HG03060 (cell line): ENCODE measurements around the gene PCTP.

ENCODE experiments used
- ATAC-seq: cut with Tn5 transposase; IDR thresholded peaks from one replicate; pipeline ENCODE4 v1.9.1; 2021; ENCODE audit warnings: low read depth, moderate number of reproducible peaks; ENCODE audit not compliant: unreplicated experiment

PCTP gene

DNA sequence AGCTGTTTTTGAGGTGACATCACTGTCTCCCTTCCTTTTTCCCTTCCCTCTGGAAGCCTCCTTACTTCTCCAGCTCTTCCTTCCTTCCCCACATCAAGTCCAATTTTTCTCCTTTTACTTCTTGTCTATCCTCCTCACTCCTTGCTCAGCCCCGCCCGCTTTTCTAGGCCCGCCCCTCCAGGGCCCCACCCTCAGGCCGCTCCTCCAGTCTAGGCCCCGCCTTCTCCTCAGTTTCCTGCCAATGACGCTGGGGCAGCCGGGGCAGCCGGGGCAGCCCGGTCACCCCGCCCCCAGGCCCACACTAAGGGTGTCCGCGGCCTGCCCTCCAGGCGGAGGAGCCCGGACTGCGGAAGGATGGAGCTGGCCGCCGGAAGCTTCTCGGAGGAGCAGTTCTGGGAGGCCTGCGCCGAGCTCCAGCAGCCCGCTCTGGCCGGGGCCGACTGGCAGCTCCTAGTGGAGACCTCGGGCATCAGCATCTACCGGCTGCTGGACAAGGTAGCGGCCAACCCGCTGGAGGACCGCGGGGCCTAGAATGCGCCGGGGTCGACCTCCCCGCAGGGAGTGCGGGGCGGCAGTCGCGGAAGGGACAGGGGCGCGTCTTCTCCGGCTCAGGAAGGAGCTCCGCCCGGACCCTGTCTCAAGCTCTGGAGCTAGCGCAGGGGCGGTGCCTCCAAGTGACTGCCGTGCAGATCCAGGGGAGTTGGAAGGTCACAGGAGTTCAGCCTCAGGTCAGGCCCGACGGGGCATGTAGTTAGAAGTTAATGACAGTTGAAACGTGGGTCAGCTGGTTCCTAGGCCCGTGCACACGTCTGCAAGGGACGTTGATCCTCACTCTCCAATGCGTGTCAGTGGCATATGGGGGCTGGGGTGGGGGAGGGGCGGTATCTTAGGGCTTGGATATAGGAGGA lies at the start of gene PCTP:
Gene PCTP (plus strand): TSS at position 302 of the 908 bp plus-strand sequence. CDS start 53 bp downstream, at position 355.
- ATAC-seq, result peak; percentile 88

- no peak for ATAC-seq
These were observed 48.7 kb upstream of the PCTP start for GRCh38 chr17:55702150-55702549.

- no peak for ATAC-seq
These were observed 46.5 kb upstream of the PCTP start for GRCh38 chr17:55704401-55704800.

DNA sequence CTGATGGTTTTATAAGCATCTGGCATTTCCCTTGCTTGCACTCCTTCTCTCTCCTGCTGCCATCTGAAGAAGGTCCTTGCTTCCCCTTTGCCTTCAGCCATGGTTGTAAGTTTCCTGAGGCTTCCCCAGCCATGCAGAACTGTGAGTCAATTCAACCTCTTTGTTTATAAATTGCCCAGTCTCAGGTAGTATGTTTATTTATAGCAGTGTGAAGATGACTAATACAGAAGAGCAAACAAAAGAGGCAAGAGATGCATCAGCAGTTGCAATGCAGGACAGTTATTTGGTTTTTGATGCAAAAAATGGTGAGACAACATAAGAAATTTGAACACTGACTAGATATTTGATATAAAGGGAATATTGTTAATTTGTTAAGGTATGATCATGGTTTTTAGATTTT lies 45.0 kb upstream of the PCTP start:
- ATAC-seq, result peak; percentile 92

DNA sequence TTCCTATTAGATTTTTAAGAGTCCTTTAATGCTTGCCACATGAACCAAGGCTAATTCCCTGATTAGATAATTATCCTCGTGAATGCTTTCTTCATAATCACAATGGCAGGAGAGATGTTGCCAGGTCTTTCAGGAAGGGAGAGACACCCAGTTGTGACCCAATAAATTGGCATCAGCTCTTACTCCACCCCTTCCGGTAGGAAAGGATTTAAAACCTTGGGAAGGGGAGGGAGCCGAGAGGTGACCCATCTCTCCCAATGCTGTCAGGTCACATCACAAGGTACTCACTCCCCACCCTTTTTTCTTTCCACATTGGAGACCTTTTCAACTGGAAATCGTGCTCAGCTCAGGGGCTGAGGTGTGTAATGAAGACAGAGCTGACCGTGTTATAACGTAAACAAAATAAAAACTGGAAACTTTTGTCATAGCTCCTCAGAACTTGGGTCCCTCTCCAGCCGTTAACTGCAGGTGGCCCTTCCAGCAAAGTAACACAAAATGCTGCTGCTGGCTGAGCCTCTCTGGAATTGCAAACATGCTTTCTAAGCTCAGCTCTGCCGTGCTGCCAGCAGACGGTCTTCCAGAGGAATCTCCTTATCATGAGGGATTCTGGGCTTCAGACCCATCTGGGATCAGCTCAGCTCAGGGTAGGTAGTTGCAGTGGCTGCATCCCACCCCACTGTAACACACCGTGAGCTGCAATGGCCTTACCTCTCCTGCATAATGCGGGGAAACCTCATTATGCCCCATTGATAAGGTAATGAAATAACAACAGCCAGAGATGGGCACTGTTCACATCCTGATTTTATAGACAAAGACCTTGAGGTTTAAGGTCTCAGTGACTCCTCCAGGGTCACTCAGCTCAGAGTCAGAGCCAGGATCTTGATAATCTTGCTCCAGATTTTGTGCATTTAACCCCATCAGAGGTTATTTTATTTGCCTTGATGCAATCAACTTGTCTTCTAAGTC lies 43.8 kb upstream of the PCTP start:
- ATAC-seq, result no peak

- no peak for ATAC-seq
These were observed 42.5 kb upstream of the PCTP start for GRCh38 chr17:55708175-55708974.

GRCh38 chr17:55709440-55709839 lies 41.4 kb upstream of the PCTP start:
- ATAC-seq, result no peak

DNA sequence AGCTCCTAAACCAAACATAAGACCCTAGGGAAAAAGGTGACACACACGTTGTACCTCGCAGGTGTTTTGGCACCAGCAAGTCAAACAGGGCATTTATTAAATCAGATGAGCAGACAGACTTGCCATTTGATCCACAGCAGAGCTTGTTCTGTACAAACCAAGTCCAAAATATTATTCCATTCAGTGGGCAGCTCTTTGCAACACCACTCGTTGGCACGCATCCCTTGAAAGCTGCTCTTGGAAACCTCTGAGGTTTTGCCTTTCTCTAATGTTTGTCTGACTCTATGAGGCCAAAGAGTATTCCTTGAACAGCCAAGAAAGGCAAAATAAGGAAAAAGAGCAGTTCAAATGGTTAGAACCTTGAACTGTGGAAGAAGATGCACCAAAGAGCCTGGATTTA lies 40.9 kb upstream of the PCTP start:
- no peak for ATAC-seq

DNA sequence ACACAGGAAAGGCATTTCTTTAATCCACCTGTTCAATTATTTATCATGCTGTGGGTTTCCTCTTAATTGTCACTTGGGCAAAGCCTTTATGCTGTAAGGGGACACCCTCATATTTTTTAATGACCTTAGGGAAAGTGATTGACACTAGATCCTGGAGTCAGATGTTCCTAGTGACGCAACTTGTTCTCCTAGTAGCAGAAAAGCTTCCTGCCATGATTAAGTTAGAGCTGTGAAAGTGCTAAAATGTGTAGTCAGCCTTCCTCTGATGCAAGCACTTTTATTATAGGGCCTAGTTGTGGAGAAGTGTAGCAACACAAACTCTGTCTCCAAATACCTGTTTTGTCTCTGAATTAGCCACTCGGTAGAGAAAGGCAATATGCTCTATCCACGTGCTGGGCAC lies 40.4 kb upstream of the PCTP start:
- ATAC-seq, result no peak

DNA sequence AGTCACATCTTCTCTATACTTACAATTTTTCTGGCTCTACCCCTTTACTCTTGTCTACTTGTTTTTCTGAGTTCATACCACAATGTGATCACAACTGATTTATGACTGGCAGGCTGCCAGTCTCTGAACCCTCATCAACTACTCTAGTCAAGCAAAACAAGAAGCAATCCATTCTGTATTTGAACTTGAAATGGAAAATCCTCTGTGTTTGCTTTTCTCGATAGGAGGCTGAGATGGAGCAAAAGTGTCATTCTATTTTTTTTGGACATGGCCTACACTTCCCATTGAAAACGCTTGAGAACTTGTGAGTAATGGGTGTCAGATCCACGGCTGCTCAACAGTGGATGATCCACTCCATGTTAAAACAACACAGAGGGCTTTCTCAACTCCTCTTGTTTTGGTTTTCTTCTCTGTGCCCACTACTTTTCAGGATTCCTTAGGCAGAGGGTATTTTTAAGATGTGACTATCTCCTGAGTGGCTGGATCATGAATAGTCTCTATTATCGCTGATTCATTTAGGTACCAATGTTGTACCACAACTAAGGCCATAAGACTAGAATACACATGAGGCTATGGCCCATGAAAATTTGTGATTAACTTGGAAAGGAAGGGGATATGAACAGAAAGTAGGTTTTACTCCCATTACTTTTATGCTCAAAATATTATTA lies 39.9 kb upstream of the PCTP start:
- no peak for ATAC-seq

DNA sequence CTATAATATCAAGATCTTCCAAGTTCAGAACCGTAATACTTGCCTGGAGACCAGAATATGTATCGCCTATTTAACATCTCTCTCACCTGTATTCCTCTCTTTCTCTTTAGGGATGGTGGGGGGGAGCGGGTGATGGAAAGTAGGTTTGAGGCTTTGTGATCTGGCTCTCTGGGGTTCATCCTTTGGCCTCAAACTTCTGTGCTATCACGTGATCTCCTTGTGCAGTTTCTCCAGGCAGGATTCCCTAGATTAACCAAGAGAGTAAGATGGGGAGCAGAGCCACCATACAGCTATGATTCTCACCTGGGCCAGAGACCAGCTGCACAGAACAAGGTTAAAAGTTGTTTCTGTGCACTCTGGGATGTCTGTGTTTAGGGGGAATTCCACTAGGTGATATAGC lies 33.4 kb upstream of the PCTP start:
- ATAC-seq, result no peak

DNA sequence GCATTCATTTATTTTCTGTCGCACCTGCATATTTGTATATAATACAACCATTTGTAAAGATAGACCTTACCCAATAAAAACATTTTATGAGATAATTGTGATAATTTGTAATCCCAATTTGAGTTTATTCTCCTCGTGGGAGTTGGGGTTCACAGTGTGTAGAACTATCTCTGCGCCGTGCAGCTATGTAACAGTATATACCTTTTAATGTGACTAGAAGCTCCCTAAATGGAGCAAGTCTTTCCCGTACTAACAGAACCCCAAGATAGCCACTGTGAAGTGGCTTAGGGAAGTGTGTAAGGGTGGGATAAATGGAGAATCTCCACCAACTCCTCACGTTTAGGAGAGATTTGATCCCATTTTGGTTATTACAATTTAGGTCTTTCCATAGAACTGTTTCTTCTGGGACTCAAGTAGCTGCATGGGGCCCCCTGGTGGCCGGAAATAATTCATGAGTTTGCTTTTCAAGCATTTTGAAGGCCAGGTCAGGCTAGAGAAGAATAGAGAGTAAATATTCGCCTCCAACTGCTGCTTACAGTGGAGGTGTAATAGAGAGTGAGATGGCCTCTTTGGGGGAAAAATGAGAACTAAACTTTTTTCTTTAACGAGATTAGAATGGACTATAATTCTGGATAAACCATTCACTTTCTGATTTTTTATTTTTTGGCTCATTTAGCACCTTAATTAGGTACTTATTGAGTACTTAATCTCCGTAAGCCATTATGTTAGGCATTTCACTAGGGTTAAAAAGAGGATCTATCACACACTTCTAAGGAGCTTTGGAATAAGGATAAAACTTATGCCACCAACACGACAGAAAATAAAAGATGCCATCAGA lies 32.7 kb upstream of the PCTP start:
- ATAC-seq, result no peak

- ATAC-seq, result no peak
These were observed 29.7 kb upstream of the PCTP start for GRCh38 chr17:55720919-55721836.

- no peak for ATAC-seq
These were observed 28.7 kb upstream of the PCTP start for GRCh38 chr17:55722016-55722736.

GRCh38 chr17:55722742-55723487 lies 27.9 kb upstream of the PCTP start, which contains the start of gene TMEM100:
Gene TMEM100 (minus strand): TSS chr17:55722864. CDS start chr17:55721070, 1,794 bp downstream.
- no peak for ATAC-seq

DNA sequence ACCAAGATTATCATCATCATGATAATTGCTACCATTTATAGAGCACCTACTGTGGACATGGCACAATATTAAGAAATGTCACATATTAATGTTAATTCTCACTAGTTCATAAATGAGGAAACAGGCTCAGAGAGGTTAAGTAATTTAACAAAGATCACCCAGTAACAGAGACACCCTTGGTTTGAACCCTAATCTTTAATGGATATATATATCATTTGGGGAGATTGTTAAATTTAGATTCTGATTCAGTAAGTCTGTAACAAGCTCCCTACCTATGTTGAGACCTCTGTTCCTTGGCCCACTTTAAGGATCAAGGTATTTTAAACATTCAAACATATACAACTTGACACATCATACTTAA lies 27.4 kb upstream of the PCTP start:
- no peak for ATAC-seq

GRCh38 chr17:55726440-55726839 lies 24.4 kb upstream of the PCTP start:
- no peak for ATAC-seq
